ENCODE data around the gene LYSMD4. TPM values are rescaled to one million over a fixed set of nuclear protein-coding genes. Genes with fewer than 3 reads are reported as not detected.
A peak's percentile ranks its signal among the peaks of the same experiment; 100 is the strongest.

LYSMD4 gene
- total RNA-seq, 1 donor from 2014 or later, result 11.3 TPM

GRCh38 chr15:99749386-99749785 lies 16.1 kb upstream of the LYSMD4 start:
- TF ChIP-seq CTCF (IDR thresholded peaks at IDR 0.05), result no peak
- no peak for DNase-seq (ENCODE audit: extremely low spot score, unreplicated experiment)
- Mint-ChIP-seq H3K9me3 (ENCODE audit: unreplicated experiment) (no peaks in the 10 kb centered on the region), H3K27me3 (ENCODE audit: unreplicated experiment) (peaks cover 2% of the 10 kb centered on the region), H3K4me1 (ENCODE audit: unreplicated experiment) (no peaks in the 10 kb centered on the region), H3K27ac (ENCODE audit: unreplicated experiment) (no peak overlapping the region), H3K4me3 (ENCODE audit: unreplicated experiment) (no peak overlapping the region), H3K36me3 (ENCODE audit: unreplicated experiment) (no peaks in the 10 kb centered on the region)

GRCh38 chr15:99745370-99746086 lies 12.3 kb upstream of the LYSMD4 start:
- no peaks in the 10 kb centered on the region for H3K36me3 Mint-ChIP-seq (ENCODE audit: unreplicated experiment)
- no peak for TF ChIP-seq CTCF (IDR thresholded peaks at IDR 0.05)
- H3K27ac Mint-ChIP-seq (ENCODE audit: unreplicated experiment), result no peak overlapping the region
- H3K9me3 Mint-ChIP-seq (ENCODE audit: unreplicated experiment), result no peaks in the 10 kb centered on the region
- H3K4me3 Mint-ChIP-seq (ENCODE audit: unreplicated experiment), result no peak overlapping the region
- H3K4me1 Mint-ChIP-seq (ENCODE audit: unreplicated experiment), result no peaks in the 10 kb centered on the region
- H3K27me3 Mint-ChIP-seq (ENCODE audit: unreplicated experiment), result peaks cover 2% of the 10 kb centered on the region
- DNase-seq (ENCODE audit: extremely low spot score, unreplicated experiment), result no peak

- Mint-ChIP-seq H3K4me3 (ENCODE audit: unreplicated experiment) (no peak overlapping the region), H3K27me3 (ENCODE audit: unreplicated experiment) (peaks cover 2% of the 10 kb centered on the region), H3K27ac (ENCODE audit: unreplicated experiment) (no peak overlapping the region), H3K9me3 (ENCODE audit: unreplicated experiment) (no peaks in the 10 kb centered on the region), H3K36me3 (ENCODE audit: unreplicated experiment) (no peaks in the 10 kb centered on the region), H3K4me1 (ENCODE audit: unreplicated experiment) (no peaks in the 10 kb centered on the region)
- TF ChIP-seq CTCF (IDR thresholded peaks at IDR 0.05), result no peak
- DNase-seq (ENCODE audit: extremely low spot score, unreplicated experiment), result no peak
Observed at GRCh38 chr15:99744142-99744541, 10.9 kb upstream of the LYSMD4 start.

GRCh38 chr15:99741835-99742234 lies 8.6 kb upstream of the LYSMD4 start:
- no peak overlapping the region for H3K27ac Mint-ChIP-seq (ENCODE audit: unreplicated experiment)
- no peak for TF ChIP-seq CTCF (IDR thresholded peaks at IDR 0.05)
- H3K27me3 Mint-ChIP-seq (ENCODE audit: unreplicated experiment), result no peaks in the 10 kb centered on the region
- no peaks in the 10 kb centered on the region for H3K4me1 Mint-ChIP-seq (ENCODE audit: unreplicated experiment)
- DNase-seq (ENCODE audit: extremely low spot score, unreplicated experiment), result peak; percentile 73
- H3K9me3 Mint-ChIP-seq (ENCODE audit: unreplicated experiment), result no peaks in the 10 kb centered on the region
- no peaks in the 10 kb centered on the region for H3K36me3 Mint-ChIP-seq (ENCODE audit: unreplicated experiment)
- H3K4me3 Mint-ChIP-seq (ENCODE audit: unreplicated experiment), result no peak overlapping the region

GRCh38 chr15:99738021-99738847 lies 5.0 kb upstream of the LYSMD4 start:
- Mint-ChIP-seq H3K4me3 (ENCODE audit: unreplicated experiment) (no peak overlapping the region), H3K27ac (ENCODE audit: unreplicated experiment) (no peak overlapping the region), H3K27me3 (ENCODE audit: unreplicated experiment) (no peaks in the 10 kb centered on the region), H3K36me3 (ENCODE audit: unreplicated experiment) (no peaks in the 10 kb centered on the region), H3K9me3 (ENCODE audit: unreplicated experiment) (no peaks in the 10 kb centered on the region), H3K4me1 (ENCODE audit: unreplicated experiment) (peaks cover 4% of the 10 kb centered on the region)
- TF ChIP-seq CTCF (IDR thresholded peaks at IDR 0.05), result no peak
- DNase-seq (ENCODE audit: extremely low spot score, unreplicated experiment), result peak; percentile 42
